GM12878 (cell line): ENCODE data around the gene CD84. TPM values are rescaled to one million over a fixed set of nuclear protein-coding genes. Genes with fewer than 3 reads are reported as not detected.

Experiments used
- ASH2L ChIP-seq: fragments of 300-600, 200-600 bp; sonication (generic); IDR thresholded peaks from 2 replicates; pipeline ENCODE4 v1.6.1; 2017; ENCODE audit warnings: low read depth, mild to moderate bottlenecking, borderline replicate concordance
- BHLHE40 ChIP-seq, 2 experiments: fragments of 450-650 bp in 1 of 2; IDR thresholded peaks; 2 replicates each; pipeline ENCODE4 v1.6.1; 2011 to 2017; ENCODE audit warnings: low read depth in 2 of 2, borderline replicate concordance in 1 of 2, improper control_type of control experiment in 1 of 2, low read length in 1 of 2, mild to moderate bottlenecking in 1 of 2
- CBFB ChIP-seq: IDR thresholded peaks from 2 replicates; pipeline ENCODE4 v1.6.1; 2016; ENCODE audit warnings: antibody characterized with exemption, low read depth
- CHD4 ChIP-seq: fragments of 200-600 bp; sonication (generic); IDR thresholded peaks from 2 replicates; pipeline ENCODE4 v1.6.1; 2016; ENCODE audit warnings: mild to moderate bottlenecking
- E2F4 ChIP-seq: IDR thresholded peaks from 2 replicates; pipeline ENCODE4 v1.6.1; 2012; ENCODE audit warnings: low read depth, low read length, improper control_type of control experiment
- E4F1 ChIP-seq: fragments of 450-650 bp; IDR thresholded peaks from 2 replicates; pipeline ENCODE4 v1.6.1; 2018; ENCODE audit warnings: borderline replicate concordance, mild to moderate bottlenecking; ENCODE audit not compliant: partially characterized antibody
- EGR1 ChIP-seq, 2 experiments: IDR thresholded peaks; 1 replicate in 1 of 2; 2 replicates in 1 of 2; pipeline ENCODE4 v1.6.1; 2011 to 2012; ENCODE audit warnings: low read depth in 2 of 2, low read length in 2 of 2, borderline replicate concordance in 1 of 2, mild to moderate bottlenecking in 1 of 2, moderate library complexity in 1 of 2
- ETV6 ChIP-seq, 2 experiments: fragments of 450-650 bp in 1 of 2; IDR thresholded peaks in 1 of 2; conservative IDR thresholded peaks in 1 of 2; 2 replicates each; pipeline ENCODE4 v1.6.1; 2014; ENCODE audit warnings: antibody characterized with exemption in 1 of 2, borderline replicate concordance in 1 of 2, low read depth in 1 of 2, mild to moderate bottlenecking in 1 of 2, moderate library complexity in 1 of 2
- FOS ChIP-seq: IDR thresholded peaks from 3 replicates; pipeline ENCODE4 v1.6.1; 2011; ENCODE audit warnings: borderline replicate concordance; ENCODE audit not compliant: insufficient read length; ENCODE audit errors: extremely low read depth
- FOXM1 ChIP-seq: IDR thresholded peaks from 2 replicates; pipeline ENCODE4 v1.6.1; 2012; ENCODE audit warnings: low read depth, mild to moderate bottlenecking, inconsistent platforms, low read length, moderate library complexity
- IKZF1 ChIP-seq: fragments of 450-650 bp; conservative IDR thresholded peaks from 2 replicates; pipeline ENCODE4 v1.6.1; 2017; ENCODE audit warnings: antibody characterized with exemption, mild to moderate bottlenecking
- JUND ChIP-seq: IDR thresholded peaks from 2 replicates; pipeline ENCODE4 v1.6.1; 2012; ENCODE audit warnings: low read depth, mild to moderate bottlenecking, low read length, improper control_type of control experiment, moderate library complexity
- MTA2 ChIP-seq: fragments of 450-650 bp; IDR thresholded peaks from 2 replicates; pipeline ENCODE4 v1.6.1; 2016; ENCODE audit warnings: low read depth, mild to moderate bottlenecking, moderate library complexity
- MYB ChIP-seq: fragments of 150-350 bp; IDR thresholded peaks from 2 replicates; pipeline ENCODE4 v1.6.1; 2014; ENCODE audit warnings: mild to moderate bottlenecking, low read depth, low read length, borderline replicate concordance
- NFIC ChIP-seq: IDR thresholded peaks from 2 replicates; pipeline ENCODE4 v1.6.1; 2012; ENCODE audit warnings: low read depth, mild to moderate bottlenecking, inconsistent platforms, low read length, moderate library complexity
- NFYA ChIP-seq: IDR thresholded peaks from 2 replicates; pipeline ENCODE4 v1.6.1; 2011; ENCODE audit warnings: low read depth, mild to moderate bottlenecking, low read length, improper control_type of control experiment, borderline replicate concordance
- POLR2A ChIP-seq: IDR thresholded peaks from 2 replicates; pipeline ENCODE4 v1.6.1; 2011; ENCODE audit warnings: low read depth, mild to moderate bottlenecking, low read length
- POLR2AphosphoS2 ChIP-seq: IDR thresholded peaks from 2 replicates; pipeline ENCODE4 v1.6.1; 2011; ENCODE audit warnings: low read depth, mild to moderate bottlenecking, low read length, improper control_type of control experiment, moderate library complexity
- RAD51 ChIP-seq: fragments of 450-650 bp; IDR thresholded peaks from 2 replicates; pipeline ENCODE4 v1.6.1; 2016; ENCODE audit warnings: moderate library complexity, mild to moderate bottlenecking, inconsistent platforms
- SIN3A ChIP-seq: IDR thresholded peaks from 2 replicates; pipeline ENCODE4 v1.6.1; 2012; ENCODE audit warnings: low read depth, low read length, improper control_type of control experiment
- SKIL ChIP-seq: fragments of 450-650 bp; IDR thresholded peaks from 2 replicates; pipeline ENCODE4 v1.6.1; 2017; ENCODE audit warnings: mild to moderate bottlenecking, low read depth, inconsistent platforms; ENCODE audit not compliant: poor library complexity, severe bottlenecking
- SMAD1 ChIP-seq: fragments of 450-650 bp; IDR thresholded peaks from 2 replicates; pipeline ENCODE4 v1.6.1; 2018; ENCODE audit warnings: mild to moderate bottlenecking, low read depth; ENCODE audit not compliant: partially characterized antibody
- SMAD5 ChIP-seq: IDR thresholded peaks from 2 replicates; pipeline ENCODE4 v1.6.1; 2016; ENCODE audit warnings: antibody characterized with exemption, low read depth
- SMARCA5 ChIP-seq: fragments of 450-650 bp; IDR thresholded peaks from 2 replicates; pipeline ENCODE4 v1.6.1; 2017; ENCODE audit warnings: mild to moderate bottlenecking
- TCF12 ChIP-seq: IDR thresholded peaks from 2 replicates; pipeline ENCODE4 v1.6.1; 2011; ENCODE audit warnings: low read depth, mild to moderate bottlenecking, low read length
- polyA plus RNA-seq, 11 experiments: library from polyadenylated mRNA; depleted of rRNA in 4 of 11; unstranded in 6 of 11; stranded (reverse) in 5 of 11; fragments of >200 nt; fragmentation: Nextera tagmentation in 4 of 11; fragmentation: Illumina TruSeq in 1 of 11; extraction: Ambion mirVana in 4 of 11; extraction: Trizol in 1 of 11; gene quantifications; 1 replicate in 1 of 11; 2 replicates in 10 of 11; pipeline versions ENCODE4 v1.2.1 to v1.2.3, GENCODE V29; 2011 to 2016; ENCODE audit warnings: inconsistent platforms in 2 of 11, missing spikeins in 2 of 11, low read depth in 1 of 11
- total RNA-seq, 4 experiments: library from RNA; depleted of rRNA in 3 of 4; stranded (reverse); fragments of >200 nt in 3 of 4; fragmentation: Illumina TruSeq in 1 of 4; extraction: Trizol in 1 of 4; gene quantifications; 2 replicates each; pipeline versions ENCODE4 v1.2.1 to v1.2.3, GENCODE V29; 2013 to 2021

CD84 gene
- total and polyA plus RNA-seq, 10 of the 15 experiments (the other 5 are each of a cell fraction or from before 2014, with no cell fraction given): 3.4 to 20.3 (median 11.7) TPM

GRCh38 chr1:160522622-160523345 is 56.5 kb downstream of the CD84 start, which contains the start of gene SLAMF6 (continued):
- TF ChIP-seq BHLHE40 (IDR thresholded peaks at IDR 0.05; ENCODE audit: borderline replicate concordance in 1 of 2, low read depth in 2 of 2, low read length in 1 of 2): peak in 1 of 2 experiments; percentile 22; a peak in 1 of 4 replicates
- TF ChIP-seq SIN3A: 0 out of 2 replicates have a peak, but pooled peaks have one; percentile 41
- no peak for TF ChIP-seq E2F4
- no peak for TF ChIP-seq JUND
- peak; percentile 91 for TF ChIP-seq SMARCA5
- TF ChIP-seq FOXM1: peak; percentile 47; the same call in 1 of the 2 replicates
- TF ChIP-seq FOS: no peak
- TF ChIP-seq POLR2AphosphoS2: peak; percentile 73
- TF ChIP-seq SMAD5: peak; percentile 78; the same call in 1 of the 2 replicates
- 0 out of 2 replicates have a peak, but pooled peaks have one; percentile 65 for TF ChIP-seq CBFB
- no peak for TF ChIP-seq MYB
- no peak for TF ChIP-seq EGR1 (IDR thresholded peaks at IDR 0.05; ENCODE audit: borderline replicate concordance in 1 of 2, low read depth in 2 of 2, low read length in 2 of 2)
- TF ChIP-seq ASH2L: 0 out of 2 replicates have a peak, but pooled peaks have one; percentile 17
- TF ChIP-seq ETV6 (conservative IDR thresholded peaks at IDR 0.05 in 1 of 2, IDR thresholded peaks at IDR 0.05 in 1 of 2; ENCODE audit: borderline replicate concordance in 1 of 2, low read depth in 1 of 2): peak in 1 of 2 experiments; percentile 48; a peak in 1 of 4 replicates
- TF ChIP-seq SMAD1: peak; percentile 97
- peak; percentile 57 for TF ChIP-seq IKZF1
- TF ChIP-seq SKIL: peak; percentile 74
- TF ChIP-seq TCF12: no peak
- TF ChIP-seq E4F1: no peak
- no peak for TF ChIP-seq CHD4
- TF ChIP-seq NFYA: no peak
- TF ChIP-seq RAD51: peak; percentile 9; the same call in 1 of the 2 replicates
- TF ChIP-seq NFIC: peak; percentile 42; the same call in 1 of the 2 replicates
- TF ChIP-seq MTA2: 0 out of 2 replicates have a peak, but pooled peaks have one; percentile 33
- TF ChIP-seq POLR2A: peak; percentile 87
